Activated T-helper 1 cell treated with Interleukin-2 at 50 U/mL for 16 hours (primary cell): ENCODE measurements around the gene PCDH15.

ENCODE experiments used
- DNase-seq: peaks from one replicate; pipeline ENCODE4 v3.0.0-alpha.2; 2020; ENCODE audit warnings: low read depth

Gene PCDH15

DNA sequence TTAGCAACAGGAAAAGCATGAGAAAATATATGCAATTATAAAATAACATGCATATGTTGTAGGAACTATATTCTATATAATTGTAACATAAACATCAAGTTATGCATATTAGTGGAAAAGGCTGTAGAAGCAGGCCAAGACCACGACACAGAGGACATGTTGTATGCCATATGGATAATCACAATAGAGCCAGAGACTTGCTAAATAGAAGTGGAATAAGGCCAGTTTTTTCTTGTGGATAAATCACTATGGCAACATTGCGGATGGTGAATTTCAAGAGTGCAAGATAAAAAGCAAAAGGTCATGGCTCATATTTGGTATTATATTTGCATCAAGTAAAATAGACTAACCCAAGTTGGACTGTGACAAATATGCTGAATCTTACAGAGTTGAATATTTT, 93.0 kb downstream of the PCDH15 start:
- DNase-seq = no peak

GRCh38 chr10:54702583-54703485, 98.2 kb downstream of the PCDH15 start:
- no peak for DNase-seq

- no peak for DNase-seq
Observed at GRCh38 chr10:54691331-54691730, 109.7 kb downstream of the PCDH15 start.

GRCh38 chr10:54682554-54682953, 118.5 kb downstream of the PCDH15 start:
- DNase-seq = no peak

DNA sequence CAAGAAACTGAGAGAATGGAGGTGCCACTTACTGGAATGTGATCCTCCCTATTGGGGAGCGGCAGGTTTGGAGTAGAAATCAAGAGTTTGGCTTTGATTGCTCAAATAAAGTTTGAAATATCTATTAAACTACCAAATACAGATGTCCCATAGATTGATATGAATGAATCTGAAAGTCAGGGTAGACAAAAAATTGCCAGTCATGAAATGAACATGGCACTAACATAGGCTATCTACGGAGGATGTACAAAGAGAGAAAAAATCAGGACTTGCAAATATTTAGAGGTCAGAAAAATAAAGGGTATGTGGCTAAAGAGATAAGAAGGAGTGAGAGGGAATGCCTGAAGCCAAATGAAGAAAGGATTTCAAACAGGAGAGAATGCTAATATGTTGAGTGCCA, 119.9 kb downstream of the PCDH15 start:
- DNase-seq = no peak

DNA sequence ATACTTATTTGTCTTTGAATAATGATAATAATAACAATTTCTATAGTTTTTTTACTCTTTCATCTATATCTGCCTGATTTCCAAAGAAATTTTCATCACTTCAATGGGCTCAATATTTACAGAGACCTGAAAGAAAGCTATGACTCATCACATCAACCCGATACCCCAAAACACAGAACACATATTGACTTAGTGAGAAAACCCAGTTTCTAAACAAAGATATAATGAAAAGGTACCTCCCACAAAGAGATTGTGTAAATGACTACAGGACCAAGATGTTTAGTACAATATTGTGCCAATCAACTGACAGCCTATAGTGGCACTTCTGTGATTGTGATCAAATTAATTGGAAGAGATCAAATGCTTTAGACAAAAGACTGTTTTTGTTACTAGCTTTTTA, 133.9 kb downstream of the PCDH15 start:
- no peak for DNase-seq

DNA sequence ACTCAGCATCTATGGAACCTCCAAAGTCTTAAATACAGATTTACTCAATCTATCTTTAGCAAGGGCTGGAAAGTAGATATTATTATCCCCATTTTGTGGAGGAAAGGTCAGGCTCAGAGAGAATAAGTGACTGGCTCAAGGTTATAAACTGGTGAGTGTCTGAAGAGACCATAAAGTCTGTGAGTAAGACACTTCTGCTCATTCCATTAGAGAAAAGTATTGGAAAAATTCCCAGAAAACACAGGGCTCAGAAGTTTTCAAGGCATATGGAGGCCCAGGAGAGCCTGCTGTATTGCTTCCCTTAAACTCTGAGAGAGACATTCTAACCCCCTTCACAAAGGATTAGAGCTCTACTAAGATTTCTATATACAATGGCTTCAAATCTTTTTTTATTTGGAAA, 134.8 kb downstream of the PCDH15 start:
- no peak for DNase-seq

GRCh38 chr10:54665095-54665494, 135.9 kb downstream of the PCDH15 start:
- DNase-seq = no peak

- no peak for DNase-seq
Observed at GRCh38 chr10:54660397-54660796, 140.6 kb downstream of the PCDH15 start.

DNA sequence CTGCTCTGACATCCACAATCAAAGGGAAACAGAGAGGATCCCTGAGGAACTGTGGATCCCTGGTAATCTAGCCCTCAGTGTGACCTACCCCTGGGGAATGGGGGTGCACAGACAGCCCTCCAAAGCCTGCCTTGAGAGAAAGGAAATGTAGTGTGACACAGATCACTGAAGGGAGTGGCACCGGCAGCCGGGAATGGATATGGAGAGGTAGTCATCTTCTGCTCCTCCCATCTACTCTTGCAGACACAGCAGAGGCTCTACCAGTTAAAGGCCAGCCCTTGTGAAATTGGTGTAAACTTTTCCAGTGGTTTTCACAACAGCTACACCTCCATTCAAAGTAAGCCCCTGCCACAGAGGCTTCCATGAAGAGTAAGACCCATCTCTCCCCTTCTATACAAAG, 144.4 kb downstream of the PCDH15 start:
- DNase-seq = no peak

- no peak for DNase-seq
Observed at GRCh38 chr10:54653518-54653917, 147.5 kb downstream of the PCDH15 start.

GRCh38 chr10:54650547-54650946, 150.5 kb downstream of the PCDH15 start:
- no peak for DNase-seq

GRCh38 chr10:54622017-54622416, 179.0 kb downstream of the PCDH15 start:
- no peak for DNase-seq

- no peak for DNase-seq
Observed at GRCh38 chr10:54620352-54620751, 180.7 kb downstream of the PCDH15 start.

GRCh38 chr10:54614072-54614471, 187.0 kb downstream of the PCDH15 start:
- no peak for DNase-seq

- no peak for DNase-seq
Observed at GRCh38 chr10:54613162-54613561, 187.9 kb downstream of the PCDH15 start.

DNA sequence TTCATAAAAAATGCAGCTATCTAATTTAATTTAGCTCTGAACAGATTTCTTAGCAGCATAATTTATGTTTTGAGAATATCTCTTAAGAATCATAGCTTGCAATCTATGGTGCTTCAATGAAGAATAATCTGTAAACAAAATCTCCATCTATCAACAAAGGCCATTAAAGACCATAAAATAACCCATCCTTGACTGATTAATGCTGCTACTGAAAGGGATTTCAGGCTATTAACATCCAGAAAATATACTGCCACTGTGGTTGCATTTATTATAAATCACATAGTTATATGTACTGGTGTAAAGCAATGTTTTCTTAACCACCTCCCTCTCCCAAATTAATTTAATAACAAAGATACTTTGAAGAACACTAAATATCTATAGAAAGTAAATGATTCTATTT, 191.6 kb downstream of the PCDH15 start:
- DNase-seq = no peak

GRCh38 chr10:54607983-54608382, 193.0 kb downstream of the PCDH15 start:
- DNase-seq = no peak

DNA sequence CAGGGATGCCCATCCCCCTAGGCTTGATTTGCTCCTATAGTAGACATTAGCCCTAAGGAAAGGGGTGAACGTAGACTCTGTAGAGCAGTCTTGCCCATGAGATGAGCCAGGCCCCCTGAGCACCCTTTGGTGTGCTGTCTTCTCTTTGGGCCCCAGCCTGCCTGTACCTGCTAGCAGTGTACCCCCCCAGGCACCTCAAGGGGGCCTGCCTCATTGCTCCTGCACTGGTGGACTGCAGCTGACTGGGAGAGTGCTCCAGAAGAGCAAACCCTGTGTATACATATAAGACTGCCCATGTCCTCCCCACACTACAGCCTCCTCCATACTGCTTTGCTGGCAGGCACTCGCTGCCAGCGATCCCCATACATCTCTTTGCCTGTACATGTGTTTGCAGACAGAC, 206.7 kb downstream of the PCDH15 start:
- DNase-seq = no peak

GRCh38 chr10:54587971-54588370, 213.1 kb downstream of the PCDH15 start:
- no peak for DNase-seq

DNA sequence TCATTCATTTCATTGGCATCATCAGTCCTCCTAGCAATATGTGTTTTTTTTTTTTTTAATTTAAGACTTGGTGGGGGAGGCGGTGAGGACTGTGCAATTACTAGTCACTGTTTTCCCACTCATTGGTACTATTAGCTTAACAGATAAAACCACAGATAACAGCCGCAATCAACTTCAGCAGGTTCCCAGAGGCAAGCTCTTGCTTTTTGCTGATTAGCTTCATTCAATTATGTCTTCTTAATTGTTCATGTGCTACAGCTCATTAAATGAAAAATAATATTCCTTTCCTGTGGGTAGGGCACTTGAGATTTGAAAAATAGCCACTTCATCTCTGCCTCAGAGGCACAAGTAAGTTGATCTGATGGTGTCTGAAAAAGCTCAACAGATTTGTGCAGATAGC, 215.5 kb downstream of the PCDH15 start:
- DNase-seq = no peak

- DNase-seq = no peak
Observed at GRCh38 chr10:54577682-54578081, 223.3 kb downstream of the PCDH15 start.

DNA sequence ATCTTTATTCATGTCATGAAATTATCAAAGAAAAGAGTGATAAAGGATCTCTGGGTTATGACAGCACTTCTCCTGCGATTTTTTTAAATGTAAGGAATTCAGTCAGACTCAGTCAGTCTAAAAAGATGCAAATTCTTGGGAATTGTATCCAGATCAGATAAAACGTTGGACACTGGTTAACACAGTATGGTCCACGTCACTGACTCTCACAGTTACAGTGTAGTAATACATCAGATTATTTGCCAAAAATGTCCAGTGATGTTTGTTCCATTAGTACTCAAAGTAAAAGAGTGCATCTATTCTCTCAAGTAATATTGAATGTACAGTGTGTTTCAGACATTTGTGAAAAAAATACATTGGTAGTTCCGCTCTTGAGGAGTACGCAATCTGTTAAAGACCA, 224.5 kb downstream of the PCDH15 start:
- no peak for DNase-seq

GRCh38 chr10:54559498-54559897, 241.5 kb downstream of the PCDH15 start:
- no peak for DNase-seq
